GM10266 (cell line): Measurements from ENCODE around the gene UBN1.

ENCODE experiments used
- DNase-seq: peaks from one replicate; pipeline ENCODE4 v3.0.0; 2012; ENCODE audit errors: extremely low spot score
- TF ChIP-seq, protein P1 (sequence below): IDR thresholded peaks from 2 replicates; pipeline ENCODE4 v1.5.1; 2012; ENCODE audit warnings: mild to moderate bottlenecking, low read depth; ENCODE audit not compliant: control insufficient read depth, insufficient read depth; ENCODE audit errors: missing control alignments

UBN1 gene, protein sequence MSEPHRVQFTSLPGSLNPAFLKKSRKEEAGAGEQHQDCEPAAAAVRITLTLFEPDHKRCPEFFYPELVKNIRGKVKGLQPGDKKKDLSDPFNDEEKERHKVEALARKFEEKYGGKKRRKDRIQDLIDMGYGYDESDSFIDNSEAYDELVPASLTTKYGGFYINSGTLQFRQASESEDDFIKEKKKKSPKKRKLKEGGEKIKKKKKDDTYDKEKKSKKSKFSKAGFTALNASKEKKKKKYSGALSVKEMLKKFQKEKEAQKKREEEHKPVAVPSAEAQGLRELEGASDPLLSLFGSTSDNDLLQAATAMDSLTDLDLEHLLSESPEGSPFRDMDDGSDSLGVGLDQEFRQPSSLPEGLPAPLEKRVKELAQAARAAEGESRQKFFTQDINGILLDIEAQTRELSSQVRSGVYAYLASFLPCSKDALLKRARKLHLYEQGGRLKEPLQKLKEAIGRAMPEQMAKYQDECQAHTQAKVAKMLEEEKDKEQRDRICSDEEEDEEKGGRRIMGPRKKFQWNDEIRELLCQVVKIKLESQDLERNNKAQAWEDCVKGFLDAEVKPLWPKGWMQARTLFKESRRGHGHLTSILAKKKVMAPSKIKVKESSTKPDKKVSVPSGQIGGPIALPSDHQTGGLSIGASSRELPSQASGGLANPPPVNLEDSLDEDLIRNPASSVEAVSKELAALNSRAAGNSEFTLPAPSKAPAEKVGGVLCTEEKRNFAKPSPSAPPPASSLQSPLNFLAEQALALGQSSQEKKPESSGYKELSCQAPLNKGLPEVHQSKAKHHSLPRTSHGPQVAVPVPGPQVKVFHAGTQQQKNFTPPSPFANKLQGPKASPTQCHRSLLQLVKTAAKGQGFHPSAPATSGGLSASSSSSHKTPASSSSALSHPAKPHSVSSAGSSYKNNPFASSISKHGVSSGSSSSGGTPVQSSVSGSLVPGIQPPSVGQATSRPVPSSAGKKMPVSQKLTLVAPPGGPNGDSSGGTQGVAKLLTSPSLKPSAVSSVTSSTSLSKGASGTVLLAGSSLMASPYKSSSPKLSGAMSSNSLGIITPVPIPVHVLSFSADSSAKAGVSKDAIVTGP (N-terminal part only)

DNA sequence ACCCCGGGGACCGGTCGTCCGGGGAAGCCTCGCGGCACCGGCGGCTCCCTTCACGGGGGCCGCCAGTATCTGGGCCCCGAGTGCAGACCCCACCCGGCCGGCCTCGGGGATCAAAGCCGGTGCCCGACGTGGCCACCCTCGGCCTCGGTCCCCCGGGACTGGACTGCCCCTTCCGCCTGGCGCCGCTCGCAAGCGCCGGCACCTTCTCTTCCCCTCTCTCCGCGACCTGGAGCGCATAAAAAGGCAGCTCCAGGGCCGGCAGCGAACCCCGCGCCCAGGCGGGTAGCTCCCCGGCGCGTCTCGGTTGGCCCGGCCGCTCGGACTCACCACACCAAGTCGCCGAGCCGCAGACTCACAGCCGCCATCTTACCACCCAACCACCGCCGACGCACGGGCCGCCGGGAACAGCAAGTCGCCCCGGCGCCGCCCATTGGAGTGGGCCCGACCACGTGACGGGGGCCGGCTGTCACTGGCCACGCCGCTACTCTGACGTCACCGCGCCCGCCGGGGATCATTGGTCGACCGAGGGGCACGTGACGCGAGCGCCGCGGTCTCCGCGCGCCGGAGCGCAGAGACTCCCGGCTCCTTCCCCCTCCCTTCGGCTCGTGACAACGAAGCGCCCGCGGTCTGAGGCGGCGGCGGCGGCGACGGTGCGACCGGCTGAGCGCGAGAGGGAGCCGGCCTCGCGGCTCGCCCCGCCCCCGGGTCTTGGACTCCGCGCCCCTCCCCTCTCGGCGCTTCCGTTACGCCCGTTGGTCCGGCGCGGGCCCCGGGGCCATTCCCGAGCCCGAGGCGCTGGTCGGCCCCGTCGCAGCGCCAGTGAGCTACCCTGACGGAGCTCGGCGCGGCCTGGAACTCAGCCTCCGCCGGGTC lies at the start of gene UBN1, which contains the start of gene GLYR1:
UBN1 (plus strand) TSS at position 581 of the 873 bp plus-strand sequence. CDS start 5,437 bp downstream, outside the sequence.
GLYR1 (minus strand) TSS at position 388 of the 873 bp plus-strand sequence; CDS start at position 365, 23 bp downstream.
- TF ChIP-seq, protein P1, sequence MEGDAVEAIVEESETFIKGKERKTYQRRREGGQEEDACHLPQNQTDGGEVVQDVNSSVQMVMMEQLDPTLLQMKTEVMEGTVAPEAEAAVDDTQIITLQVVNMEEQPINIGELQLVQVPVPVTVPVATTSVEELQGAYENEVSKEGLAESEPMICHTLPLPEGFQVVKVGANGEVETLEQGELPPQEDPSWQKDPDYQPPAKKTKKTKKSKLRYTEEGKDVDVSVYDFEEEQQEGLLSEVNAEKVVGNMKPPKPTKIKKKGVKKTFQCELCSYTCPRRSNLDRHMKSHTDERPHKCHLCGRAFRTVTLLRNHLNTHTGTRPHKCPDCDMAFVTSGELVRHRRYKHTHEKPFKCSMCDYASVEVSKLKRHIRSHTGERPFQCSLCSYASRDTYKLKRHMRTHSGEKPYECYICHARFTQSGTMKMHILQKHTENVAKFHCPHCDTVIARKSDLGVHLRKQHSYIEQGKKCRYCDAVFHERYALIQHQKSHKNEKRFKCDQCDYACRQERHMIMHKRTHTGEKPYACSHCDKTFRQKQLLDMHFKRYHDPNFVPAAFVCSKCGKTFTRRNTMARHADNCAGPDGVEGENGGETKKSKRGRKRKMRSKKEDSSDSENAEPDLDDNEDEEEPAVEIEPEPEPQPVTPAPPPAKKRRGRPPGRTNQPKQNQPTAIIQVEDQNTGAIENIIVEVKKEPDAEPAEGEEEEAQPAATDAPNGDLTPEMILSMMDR: no peak

DNA sequence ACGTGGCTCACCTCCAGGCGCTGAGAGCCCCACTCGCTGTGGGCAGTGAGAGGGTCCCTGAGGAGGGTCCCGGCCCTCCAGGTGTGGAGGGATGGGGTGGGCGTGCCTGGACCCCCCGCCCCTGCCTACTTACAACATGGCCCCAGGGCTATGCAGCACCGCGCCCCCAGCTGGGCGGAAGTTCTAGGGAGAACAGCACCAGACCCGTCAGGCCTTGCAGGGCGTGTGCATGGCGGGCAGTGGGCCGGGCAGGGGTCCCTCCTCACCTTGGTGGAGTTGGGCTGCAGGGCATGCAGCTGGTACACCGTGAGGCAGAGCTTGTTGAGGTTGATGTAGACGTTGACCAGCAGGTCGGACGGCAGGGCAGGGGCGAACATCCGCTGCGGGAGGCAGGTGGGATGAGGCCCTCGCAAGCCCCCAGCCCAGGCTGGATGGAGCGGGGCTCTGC lies 49.5 kb upstream of the UBN1 start:
- TF ChIP-seq, protein P1: no peak
- no peak for DNase-seq

More for the DNA sequence above, at the start of gene UBN1, which contains the start of gene GLYR1:
- DNase-seq: peak; percentile 99

DNA sequence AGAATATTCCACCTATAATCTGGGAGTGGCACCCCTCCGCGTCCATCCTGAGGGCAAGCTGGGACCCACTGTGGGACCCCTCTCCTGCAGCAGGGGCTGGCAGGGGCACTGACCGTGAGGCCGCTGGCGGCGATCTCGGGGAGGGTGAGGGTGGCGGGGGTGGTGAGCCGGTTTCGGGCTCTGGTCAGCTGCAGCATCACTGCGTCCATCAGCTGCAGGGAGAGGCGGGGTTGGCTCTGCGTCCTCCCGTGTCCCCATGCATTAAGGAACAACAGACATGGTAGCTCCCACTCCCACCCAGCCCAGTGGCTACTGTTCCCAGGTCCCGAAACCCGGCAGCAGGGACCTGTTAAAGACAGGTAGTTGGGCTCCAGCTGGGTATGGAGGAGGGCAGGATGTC lies 48.8 kb upstream of the UBN1 start:
- TF ChIP-seq, protein P1: no peak
- DNase-seq: no peak

DNA sequence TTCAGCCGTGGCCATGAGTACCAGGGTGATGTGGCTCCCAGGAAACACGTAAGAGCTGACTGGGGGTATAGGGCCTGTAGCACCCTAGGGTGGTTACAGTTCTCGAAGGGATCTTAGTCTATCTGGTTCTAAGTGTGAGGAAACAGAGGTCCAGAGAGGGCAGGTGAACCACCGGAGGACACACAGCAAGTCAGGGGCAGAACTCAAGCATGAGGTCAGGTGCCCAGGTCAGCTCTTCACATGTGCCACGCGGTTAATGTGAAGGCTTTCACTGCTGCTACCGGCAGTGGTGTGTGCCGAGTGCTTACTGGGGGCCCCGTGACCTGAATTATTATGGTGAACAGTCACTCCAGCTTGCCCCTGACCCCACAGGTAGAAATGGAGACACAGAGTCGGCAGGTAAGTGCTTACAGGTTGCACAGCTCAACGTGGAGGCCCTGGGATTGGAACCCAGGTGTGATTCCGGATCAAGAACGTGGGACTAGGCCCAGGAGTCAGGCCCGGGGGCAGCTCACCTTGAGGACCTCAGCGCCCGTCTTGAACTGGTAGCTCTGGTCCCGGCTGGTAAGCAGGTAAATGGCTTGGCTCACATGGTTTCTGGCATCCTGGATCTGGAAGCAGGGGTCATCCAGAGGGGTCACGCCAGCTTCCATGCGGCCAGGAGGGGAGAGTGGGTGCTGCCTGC lies 48.0 kb upstream of the UBN1 start:
- TF ChIP-seq, protein P1: no peak
- no peak for DNase-seq

DNA sequence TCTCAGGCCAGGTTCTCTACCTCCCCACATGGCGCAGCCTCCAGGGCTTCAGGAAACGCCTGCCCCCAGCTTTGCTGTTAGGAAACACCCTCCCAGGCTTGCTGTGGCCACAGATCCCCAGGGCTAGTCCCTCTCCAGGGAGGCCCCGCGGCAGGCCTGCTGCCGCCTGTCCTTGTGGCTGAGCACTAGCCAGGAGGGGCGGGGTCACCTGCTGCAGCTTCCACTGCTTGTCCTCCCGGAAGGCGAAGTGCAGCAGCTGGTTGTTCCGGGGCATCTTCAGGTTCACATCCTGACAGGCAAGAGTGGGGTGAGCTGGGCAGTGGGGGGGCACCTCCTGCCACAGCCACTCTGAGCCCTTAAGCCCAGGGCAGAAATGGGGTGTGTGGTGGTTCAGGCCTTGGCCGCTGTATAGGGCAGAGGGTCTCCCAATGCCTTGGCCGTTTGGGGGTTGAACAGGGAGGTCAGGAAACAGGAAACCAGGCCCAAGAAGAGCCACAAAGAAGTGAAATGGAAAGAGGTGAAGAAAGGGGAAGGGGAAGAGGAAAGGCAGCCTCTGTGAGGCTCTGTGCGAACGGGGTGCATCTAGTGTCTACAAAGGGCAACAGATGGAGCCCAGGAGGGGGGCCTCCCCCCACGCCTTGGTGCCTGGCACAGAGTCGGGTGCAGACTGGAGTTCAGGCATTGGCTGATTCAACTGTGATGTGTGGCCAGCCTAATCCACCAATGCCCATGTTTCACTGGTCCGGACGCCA lies 46.8 kb upstream of the UBN1 start:
- TF ChIP-seq, protein P1: no peak
- peak; percentile 78 for DNase-seq
